Fibroblast of skin of right quadriceps (primary cell): ENCODE measurements around the gene RAB11FIP2.

Source experiments
- DNase-seq: peaks from one replicate; pipeline ENCODE4 v3.0.0-alpha.2; 2013

Gene RAB11FIP2

DNA sequence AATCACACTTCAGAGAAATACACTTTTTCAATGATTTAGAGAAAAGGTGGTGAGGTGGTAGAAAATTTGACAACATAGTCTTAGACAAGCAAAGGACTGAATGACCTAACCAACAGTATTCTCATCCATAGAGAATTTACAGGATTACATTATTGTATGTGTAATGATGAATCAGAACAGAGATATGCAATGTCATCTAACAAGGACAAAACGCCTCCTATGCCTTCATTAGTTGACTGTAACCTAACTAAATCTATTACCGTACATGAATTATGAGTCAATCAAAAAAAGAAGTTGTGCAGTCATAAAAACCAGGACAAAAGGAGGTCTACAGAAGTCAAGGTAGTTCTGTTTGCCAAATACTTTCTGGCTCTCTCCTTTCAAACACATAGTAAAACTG is 66.5 kb downstream of the RAB11FIP2 start:
- peak; percentile 82 for DNase-seq

DNA sequence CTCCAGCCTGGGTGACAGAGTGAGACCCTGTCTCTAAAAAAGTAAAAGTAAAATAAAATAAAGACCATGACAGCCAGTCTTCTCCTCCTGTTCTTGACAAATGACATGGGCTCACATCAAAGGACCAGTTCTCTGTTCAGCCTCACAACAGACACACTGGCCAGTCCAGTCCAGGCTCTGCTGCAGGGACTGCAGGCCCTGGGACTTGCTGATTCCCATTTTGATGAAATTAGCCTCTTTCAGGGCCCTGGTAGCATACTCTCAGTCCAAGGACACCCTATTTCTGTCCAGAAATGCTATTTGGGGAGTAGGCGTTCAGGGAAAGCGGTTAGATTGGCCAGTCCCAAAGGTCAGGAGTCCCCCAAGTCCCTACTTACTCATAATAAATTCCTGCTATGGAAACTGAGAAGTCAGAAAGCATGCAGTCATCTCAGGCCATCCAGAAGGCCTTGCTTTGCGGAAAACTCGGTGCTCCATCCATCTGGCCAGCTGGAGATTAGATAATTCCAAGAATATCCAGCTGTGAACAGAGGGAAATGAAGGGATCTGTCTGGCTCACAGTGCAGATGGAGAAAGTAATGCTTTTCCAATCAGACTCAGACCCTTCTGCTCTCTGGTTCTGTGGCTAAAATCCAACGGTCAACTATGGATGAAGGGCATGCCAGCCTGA is 74.4 kb downstream of the RAB11FIP2 start:
- no peak for DNase-seq

DNA sequence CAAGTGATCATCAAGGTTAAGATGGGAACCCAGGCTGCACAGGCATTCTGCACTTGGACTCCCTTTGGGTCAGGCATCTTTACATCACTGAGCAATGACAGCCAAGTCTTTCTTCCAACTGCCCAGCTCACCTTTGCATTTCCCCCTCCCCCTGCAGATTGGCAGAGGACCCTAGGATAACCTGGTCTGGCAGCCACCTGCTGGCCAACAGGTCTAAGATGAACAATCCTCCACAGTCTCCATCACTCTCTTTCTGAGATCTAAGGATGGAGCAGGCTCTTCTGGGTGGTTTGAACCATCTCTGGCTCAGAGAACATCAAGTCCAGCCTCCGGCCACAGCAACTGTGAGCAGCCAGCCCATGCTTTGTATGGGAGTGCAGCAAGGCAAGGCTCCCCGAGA is 75.8 kb downstream of the RAB11FIP2 start:
- no peak for DNase-seq

DNA sequence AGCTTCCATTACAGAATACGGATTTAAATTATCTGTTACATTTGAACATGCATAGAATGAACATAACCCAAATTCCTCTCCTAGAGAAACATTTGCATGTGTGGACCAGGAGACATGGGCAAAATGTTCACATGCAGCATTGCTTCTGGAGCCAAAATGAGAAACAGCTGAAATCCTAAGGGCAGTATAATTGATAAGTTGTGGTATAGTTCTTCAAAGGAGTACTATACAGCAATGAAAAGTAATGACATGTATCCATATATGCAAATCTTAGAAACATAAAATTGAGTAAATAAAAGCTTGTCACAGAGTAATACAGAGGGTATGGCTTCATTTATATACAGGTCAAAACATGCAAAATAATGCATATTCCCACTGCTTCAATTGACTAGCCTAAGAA is 77.1 kb downstream of the RAB11FIP2 start:
- no peak for DNase-seq

DNA sequence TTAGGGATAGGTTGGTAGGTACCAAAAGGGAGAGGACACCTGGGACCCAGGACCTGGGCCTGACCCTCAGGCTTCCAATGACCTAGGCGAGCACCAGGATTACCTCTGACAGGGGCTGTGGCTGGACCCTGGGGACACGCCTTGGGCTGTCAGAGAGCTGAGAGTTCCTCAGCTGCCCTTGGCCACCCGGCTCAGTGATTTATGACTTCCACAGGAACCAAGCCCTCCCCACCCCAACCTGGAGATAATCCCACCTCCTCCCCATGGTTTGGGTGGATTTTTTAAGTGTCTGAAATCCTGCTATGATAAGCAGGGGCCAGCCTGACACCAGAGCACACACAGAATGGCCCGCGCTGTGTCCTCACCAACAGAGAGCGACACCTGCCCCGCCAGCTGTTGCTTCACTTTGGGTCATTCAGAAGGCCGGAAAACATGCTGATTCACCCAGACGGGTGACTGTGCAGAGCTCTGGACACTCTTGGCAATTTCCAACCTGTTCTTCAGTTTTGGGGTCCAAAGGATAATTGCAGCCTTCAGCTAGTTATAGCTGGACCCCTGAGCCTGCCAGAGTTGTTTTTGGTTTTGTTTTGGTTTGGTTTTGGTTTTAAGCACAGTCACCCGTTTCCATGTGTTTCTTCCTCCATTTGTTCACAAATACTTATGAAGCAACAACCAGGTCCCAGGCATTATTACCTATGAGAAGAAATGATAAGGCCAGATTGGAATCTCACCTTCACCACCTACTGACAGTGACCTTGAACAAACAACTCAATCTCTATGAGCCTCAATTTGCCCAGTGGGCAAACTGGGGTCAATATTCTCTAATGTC is 78.2 kb downstream of the RAB11FIP2 start:
- DNase-seq, result no peak

DNA sequence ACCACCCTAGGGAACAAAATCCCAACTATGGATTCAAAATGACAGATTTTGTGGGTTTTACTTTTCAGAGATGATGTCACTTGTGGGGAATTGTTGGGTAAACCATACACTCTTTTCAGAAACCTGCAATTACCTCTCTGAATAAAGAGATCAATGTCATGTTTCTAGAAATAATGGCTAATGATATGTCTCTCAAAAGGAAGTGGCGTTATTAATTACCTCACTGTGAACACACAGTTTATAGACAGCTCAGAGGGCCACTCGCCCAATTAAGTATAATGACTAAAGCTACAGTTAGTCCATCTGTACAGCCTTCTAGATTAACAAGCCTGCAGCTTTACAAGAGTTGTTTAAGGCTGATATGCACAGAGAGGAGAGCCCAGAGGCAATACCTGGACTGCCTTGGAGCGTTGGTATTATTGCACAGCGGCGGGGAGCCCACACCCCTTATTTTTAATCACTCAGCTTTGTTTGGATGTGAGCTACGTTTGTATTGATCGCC is 79.5 kb downstream of the RAB11FIP2 start:
- no peak for DNase-seq

DNA sequence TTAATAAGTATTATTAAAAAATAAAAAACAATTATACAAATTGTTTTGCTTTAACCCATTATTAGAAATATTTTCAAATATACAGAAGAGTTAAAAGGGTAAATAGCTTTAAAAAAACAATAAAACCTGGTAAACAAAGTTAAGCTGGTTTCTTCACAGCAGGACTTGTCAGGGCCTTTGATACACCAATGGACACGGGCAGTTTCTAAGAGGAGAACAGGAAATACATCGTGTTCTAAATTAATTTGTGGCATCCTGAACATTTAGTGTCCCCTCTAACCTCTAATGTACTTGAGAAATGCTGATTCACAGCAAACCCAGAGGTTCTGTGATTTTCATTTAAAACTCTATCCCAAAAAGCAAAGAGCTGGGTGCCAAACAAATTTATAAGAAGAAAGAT is 80.8 kb downstream of the RAB11FIP2 start:
- no peak for DNase-seq

DNA sequence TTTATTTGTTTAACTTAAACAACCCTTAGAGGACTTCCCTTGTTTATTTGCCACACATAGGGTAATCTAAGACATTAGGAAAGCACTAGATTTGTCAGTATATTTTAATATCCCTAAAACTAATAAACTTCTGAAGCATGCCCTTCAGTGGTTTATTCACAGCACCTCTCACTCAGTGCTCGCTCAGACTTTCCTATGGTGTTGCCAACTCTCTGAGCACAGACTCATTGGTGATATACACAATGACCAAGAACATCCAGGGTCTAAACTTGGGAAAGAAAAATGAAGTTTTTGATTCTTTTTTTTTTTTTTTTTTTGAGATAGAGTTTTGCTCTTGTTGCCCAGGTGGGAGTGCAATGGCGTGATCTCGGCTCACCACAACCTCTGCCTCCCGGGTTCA is 82.2 kb downstream of the RAB11FIP2 start:
- DNase-seq, result no peak

DNA sequence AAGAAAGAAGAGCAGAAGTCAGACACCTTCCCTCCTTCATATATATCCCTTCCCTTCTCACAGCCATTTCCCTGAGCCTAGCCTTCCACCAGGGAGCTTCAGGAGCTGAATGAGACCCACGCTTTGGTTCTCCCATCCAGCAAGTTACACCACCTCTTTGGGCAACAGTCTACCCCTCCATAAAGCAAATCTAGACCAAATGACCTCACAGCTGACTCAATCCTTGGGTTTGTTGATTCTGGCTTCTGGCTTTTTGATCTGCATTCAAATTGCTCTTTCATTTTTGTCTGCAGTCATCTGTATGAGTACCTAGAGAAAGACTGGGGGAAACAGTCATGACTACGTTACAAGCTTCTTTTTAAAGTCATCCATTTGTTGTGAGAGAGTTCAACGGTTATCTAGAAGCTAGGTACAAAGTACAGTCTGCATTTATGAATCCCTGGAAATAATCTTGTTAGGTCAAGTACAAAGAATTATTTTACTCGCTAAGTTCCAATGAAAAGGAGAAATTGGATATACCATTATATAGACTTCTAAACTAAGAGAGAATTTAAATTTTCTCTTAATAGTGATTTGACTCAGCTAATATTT is 86.3 kb downstream of the RAB11FIP2 start:
- DNase-seq, result peak; percentile 19

DNA sequence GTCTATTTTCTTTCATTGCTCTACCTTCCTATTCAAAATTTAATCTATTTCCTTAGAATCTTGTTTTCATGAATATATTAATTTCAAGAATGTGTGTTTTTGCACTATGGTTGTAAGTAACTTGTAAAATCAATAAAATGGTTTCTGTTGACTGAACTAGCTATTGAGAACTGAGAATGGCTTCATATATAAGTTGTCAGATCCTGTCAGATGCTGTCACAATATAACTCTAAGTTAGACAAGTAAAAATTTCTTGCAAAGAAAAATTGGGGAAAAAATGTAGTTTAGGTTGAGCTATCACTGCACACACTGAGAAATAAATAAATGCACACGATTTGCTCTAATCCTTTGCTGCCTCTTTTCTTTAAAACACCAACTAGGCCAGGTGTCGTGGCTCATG is 89.8 kb downstream of the RAB11FIP2 start:
- no peak for DNase-seq

DNA sequence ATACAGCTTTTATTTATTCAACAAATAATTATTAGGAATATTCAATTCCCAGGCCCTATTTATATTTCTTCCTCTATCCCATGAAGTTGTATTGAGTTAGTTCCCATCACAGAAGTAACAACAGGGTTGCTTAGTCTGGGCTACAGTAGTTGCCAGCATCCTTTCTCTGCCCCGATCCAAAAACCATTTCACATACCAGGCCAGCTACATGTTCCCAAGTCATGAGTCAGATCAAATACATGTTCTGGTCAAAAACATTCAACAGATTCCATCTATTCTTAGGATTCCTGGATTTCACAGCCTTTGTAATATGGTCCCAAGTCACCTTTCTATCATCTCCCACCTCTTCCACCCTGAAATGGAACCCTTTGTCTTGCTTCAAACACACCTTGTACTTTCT is 91.6 kb downstream of the RAB11FIP2 start:
- DNase-seq, result peak; percentile 46
